Transverse colon (tissue), 3 donors: Measurements from ENCODE around the gene IQSEC3.

Source experiments
- EP300 ChIP-seq: sonication (generic); formaldehyde crosslinking; IDR thresholded peaks from one replicate; pipeline ENCODE4 v1.6.1; 2017; ENCODE audit warnings: antibody characterized with exemption, low read depth
- POLR2A ChIP-seq: fragments of 450-650 bp; IDR thresholded peaks from one replicate; pipeline ENCODE4 v1.6.1; 2016; ENCODE audit warnings: antibody characterized with exemption, mild to moderate bottlenecking, moderate library complexity
- TF ChIP-seq, protein P1 (sequence below), 5 experiments: fragments of 200-600 bp in 3 of 5; fragments of 450-650 bp in 2 of 5; sonication (generic) in 3 of 5; IDR thresholded peaks; 1 replicate in 2 of 5; 2 replicates in 3 of 5; pipeline ENCODE4 v1.5.1; 2016 to 2017; ENCODE audit warnings: antibody characterized with exemption in 5 of 5, inconsistent platforms in 3 of 5, mild to moderate bottlenecking in 2 of 5, moderate library complexity in 1 of 5

DNA sequence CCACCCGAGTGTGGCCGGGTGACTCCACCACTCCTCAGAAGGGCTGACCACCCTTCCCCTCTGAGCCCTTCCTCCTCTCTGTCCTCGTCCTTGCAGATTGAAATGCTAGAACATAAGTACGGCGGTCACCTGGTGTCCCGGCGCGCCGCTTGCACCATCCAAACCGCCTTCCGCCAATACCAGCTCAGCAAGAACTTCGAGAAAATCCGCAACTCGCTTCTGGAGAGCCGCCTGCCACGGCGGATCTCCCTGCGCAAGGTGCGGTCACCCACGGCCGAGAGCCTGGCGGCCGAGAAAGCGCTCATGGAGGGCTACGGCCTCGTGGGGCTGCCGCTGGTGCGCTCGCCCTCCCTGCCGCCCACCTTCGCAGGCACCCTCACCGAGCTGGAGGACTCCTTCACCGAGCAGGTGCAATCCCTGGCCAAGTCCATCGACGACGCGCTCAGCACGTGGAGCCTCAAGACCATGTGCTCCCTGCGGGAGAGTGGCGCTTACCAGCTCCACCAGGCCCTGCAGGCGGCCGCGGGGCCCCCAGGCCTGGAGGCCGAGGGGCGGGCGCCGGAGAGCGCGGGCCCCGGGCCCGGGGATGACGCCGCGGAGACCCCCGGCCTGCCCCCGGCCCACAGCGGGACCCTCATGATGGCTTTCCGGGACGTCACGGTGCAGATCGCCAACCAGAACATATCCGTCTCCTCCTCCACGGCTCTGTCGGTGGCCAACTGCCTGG lies 71.8 kb downstream of the IQSEC3 start:
- TF ChIP-seq, protein P1, sequence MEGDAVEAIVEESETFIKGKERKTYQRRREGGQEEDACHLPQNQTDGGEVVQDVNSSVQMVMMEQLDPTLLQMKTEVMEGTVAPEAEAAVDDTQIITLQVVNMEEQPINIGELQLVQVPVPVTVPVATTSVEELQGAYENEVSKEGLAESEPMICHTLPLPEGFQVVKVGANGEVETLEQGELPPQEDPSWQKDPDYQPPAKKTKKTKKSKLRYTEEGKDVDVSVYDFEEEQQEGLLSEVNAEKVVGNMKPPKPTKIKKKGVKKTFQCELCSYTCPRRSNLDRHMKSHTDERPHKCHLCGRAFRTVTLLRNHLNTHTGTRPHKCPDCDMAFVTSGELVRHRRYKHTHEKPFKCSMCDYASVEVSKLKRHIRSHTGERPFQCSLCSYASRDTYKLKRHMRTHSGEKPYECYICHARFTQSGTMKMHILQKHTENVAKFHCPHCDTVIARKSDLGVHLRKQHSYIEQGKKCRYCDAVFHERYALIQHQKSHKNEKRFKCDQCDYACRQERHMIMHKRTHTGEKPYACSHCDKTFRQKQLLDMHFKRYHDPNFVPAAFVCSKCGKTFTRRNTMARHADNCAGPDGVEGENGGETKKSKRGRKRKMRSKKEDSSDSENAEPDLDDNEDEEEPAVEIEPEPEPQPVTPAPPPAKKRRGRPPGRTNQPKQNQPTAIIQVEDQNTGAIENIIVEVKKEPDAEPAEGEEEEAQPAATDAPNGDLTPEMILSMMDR (IDR thresholded peaks at IDR 0.05): no peak
- TF ChIP-seq POLR2A (no peak), EP300 (no peak)
